Lung (tissue), 12 donors: ENCODE measurements around the gene ASTN2. TPM values are rescaled to one million over a fixed set of nuclear protein-coding genes. Genes with fewer than 3 reads are reported as not detected.

Experiments
- ATAC-seq: fragments of 200-7000 bp; cut with Tn5 transposase; one replicate; pipeline ENCODE4 v1.9.1; 2020; ENCODE audit warnings: moderate number of reproducible peaks; ENCODE audit not compliant: insufficient read depth, low FRiP score
- DNase-seq, 3 donors: peaks; one replicate each; pipeline ENCODE4 v3.0.0-alpha.2; 2013 to 2017
- H3K27ac ChIP-seq, 2 donors: one replicate each; pipeline ENCODE4 v1.5.1; 2013; ENCODE audit warnings: mild to moderate bottlenecking in 2 of 2, moderate library complexity in 2 of 2, control low read depth in 1 of 2, inconsistent platforms in 1 of 2, low read depth in 1 of 2, low read length in 1 of 2
- H3K27me3 ChIP-seq, 3 donors: one replicate each; pipeline ENCODE4 v1.5.1; 2013; ENCODE audit warnings: low read length in 2 of 3; ENCODE audit not compliant: control insufficient read depth in 3 of 3, insufficient read depth in 3 of 3
- H3K36me3 ChIP-seq, 4 donors: one replicate each; pipeline ENCODE4 v1.5.1; 2013; ENCODE audit warnings: low read length in 4 of 4, mild to moderate bottlenecking in 1 of 4, moderate library complexity in 1 of 4; ENCODE audit not compliant: control insufficient read depth in 4 of 4, insufficient read depth in 4 of 4
- H3K4me1 ChIP-seq, 5 donors: one replicate each; pipeline ENCODE4 v1.5.1; 2013; ENCODE audit warnings: low read length in 5 of 5, mild to moderate bottlenecking in 2 of 5, moderate library complexity in 1 of 5; ENCODE audit not compliant: control insufficient read depth in 5 of 5, insufficient read depth in 5 of 5
- H3K4me3 ChIP-seq: one replicate; pipeline ENCODE4 v1.5.1; 2013; ENCODE audit warnings: mild to moderate bottlenecking, control low read depth, moderate library complexity
- H3K9ac ChIP-seq, 2 donors: one replicate each; pipeline ENCODE4 v1.5.1; 2013; ENCODE audit warnings: low read length in 2 of 2, control low read depth in 1 of 2; ENCODE audit not compliant: insufficient read depth in 1 of 2
- H3K9me3 ChIP-seq, 4 donors: one replicate each; pipeline ENCODE4 v1.5.1; 2013; ENCODE audit warnings: low read length in 3 of 4, mild to moderate bottlenecking in 1 of 4, moderate library complexity in 1 of 4; ENCODE audit not compliant: control insufficient read depth in 4 of 4, insufficient read depth in 3 of 4
- CTCF ChIP-seq: IDR thresholded peaks from 2 replicates; pipeline ENCODE4 v1.5.1; 2012; ENCODE audit warnings: mild to moderate bottlenecking; ENCODE audit errors: control extremely low read depth, extremely low read depth
- WGBS, 2 donors: extraction: QIAGEN DNeasy Blood & Tissue Kit; methylation state at CpG; one replicate each; pipeline ENCODE4 v1.1.7; 2013; 5-methylcytosine and 5-hydroxymethylcytosine counted together
- polyA plus RNA-seq, 2 donors: library from polyadenylated mRNA; stranded (reverse); fragments of 200-250 nt; gene quantifications; one replicate each; pipeline ENCODE4 v1.2.1, GENCODE V29; 2013
- total RNA-seq, 2 donors: library from RNA; depleted of rRNA in 1 of 2; stranded (reverse); fragments of >200 nt in 1 of 2; gene quantifications; one replicate each; pipeline ENCODE4 v1.2.1, GENCODE V29; 2014 to 2021
- donor health status: control.
- donor health status: control.
- donor health status: Bipolar disorder and iron deficiency.
- donor health status: healthy.
- donor health status: DM: yes; HTN: yes; CAD: no.

ASTN2 gene
- total and polyA plus RNA-seq, 4 donors = 1.4 to 7.0 (median 3.3) TPM

- Histone ChIP-seq H3K9me3 (peaks cover 0 to 1% (median 0%) of the 10 kb centered on the region in 4 donors), H3K27me3 (no peaks in the 10 kb centered on the region), H3K4me1 (peaks cover 0 to 20% (median 0%) of the 10 kb centered on the region in 5 donors), H3K4me3 (no peak overlapping the region), H3K27ac (no peak overlapping the region), H3K36me3 (no peaks in the 10 kb centered on the region), H3K9ac (no peak overlapping the region)
- TF ChIP-seq CTCF = no peak
- ATAC-seq = no peak
- WGBS, 2 donors = 68 to 73% methylated on average over 3 of the region's 3 CpGs
- DNase-seq = no peak
Observed at GRCh38 chr9:117122953-117123352, 291.9 kb downstream of the ASTN2 start.

- no peak overlapping the region for H3K9ac ChIP-seq
- no peaks in the 10 kb centered on the region for H3K36me3 ChIP-seq
- ATAC-seq = no peak
- no peak for DNase-seq
- 90 to 91% methylated on average over 1 of the region's 1 CpG for WGBS, 2 donors
- TF ChIP-seq CTCF = no peak
- peaks cover 0 to 1% (median 0%) of the 10 kb centered on the region in 4 donors for H3K9me3 ChIP-seq
- H3K4me3 ChIP-seq = no peak overlapping the region
- H3K27me3 ChIP-seq = no peaks in the 10 kb centered on the region
- H3K4me1 ChIP-seq = peaks cover 0 to 20% (median 0%) of the 10 kb centered on the region in 5 donors
- H3K27ac ChIP-seq = no peak overlapping the region
Observed at GRCh38 chr9:117122102-117122501, 292.8 kb downstream of the ASTN2 start.

DNA sequence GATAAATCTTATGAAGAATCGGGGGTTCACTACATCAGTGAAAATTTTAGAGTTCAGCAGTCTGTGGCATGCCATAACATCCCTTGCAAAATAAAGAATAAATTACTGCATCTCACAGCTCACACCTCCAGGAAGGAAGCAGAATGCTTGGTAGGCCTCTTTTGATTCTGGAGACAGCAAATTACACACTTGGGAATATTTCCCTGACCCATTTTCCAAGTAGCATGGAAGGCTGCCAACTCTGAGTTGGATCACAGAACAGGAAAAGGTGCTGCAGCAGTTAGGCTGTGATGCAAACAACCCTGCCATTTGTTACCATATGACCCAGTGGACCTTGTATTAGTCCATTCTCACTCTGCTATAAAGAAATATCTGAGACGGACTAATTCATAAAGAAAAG, 293.5 kb downstream of the ASTN2 start:
- Histone ChIP-seq H3K9ac (no peak overlapping the region), H3K4me3 (no peak overlapping the region), H3K4me1 (peaks cover 0 to 20% (median 0%) of the 10 kb centered on the region in 5 donors), H3K27ac (no peak overlapping the region), H3K36me3 (no peaks in the 10 kb centered on the region), H3K27me3 (no peaks in the 10 kb centered on the region), H3K9me3 (peaks cover 0 to 1% (median 0%) of the 10 kb centered on the region in 4 donors)
- no peak for TF ChIP-seq CTCF
- WGBS, 2 donors = 64 to 68% methylated on average over 2 of the region's 2 CpGs
- ATAC-seq (no peak), DNase-seq (peak in 2 of 3 donors; percentile 4 to 28)

GRCh38 chr9:117120061-117120460, 294.8 kb downstream of the ASTN2 start:
- Histone ChIP-seq H3K4me1 (peaks cover 0 to 8% (median 0%) of the 10 kb centered on the region in 5 donors), H3K27ac (no peak overlapping the region), H3K9me3 (peaks cover 0 to 1% (median 0%) of the 10 kb centered on the region in 4 donors), H3K27me3 (no peaks in the 10 kb centered on the region), H3K9ac (no peak overlapping the region), H3K36me3 (no peaks in the 10 kb centered on the region), H3K4me3 (no peak overlapping the region)
- DNase-seq (no peak), ATAC-seq (no peak)
- 41 to 55% methylated on average over 2 of the region's 2 CpGs for WGBS, 2 donors
- TF ChIP-seq CTCF = no peak
